IPS-20b (cell line): ENCODE results near the gene FAM13C.

Source experiments
- H3K27ac ChIP-seq: one replicate; pipeline ENCODE4 v1.5.1; 2013; ENCODE audit warnings: low read length
- H3K27me3 ChIP-seq: 2 replicates; pipeline ENCODE4 v1.6.1; 2013; ENCODE audit warnings: mild to moderate bottlenecking, low read length, inconsistent platforms; ENCODE audit not compliant: insufficient read depth
- H3K36me3 ChIP-seq: 2 replicates; pipeline ENCODE4 v1.6.1; 2013; ENCODE audit warnings: low read depth, mild to moderate bottlenecking, inconsistent platforms, low read length, moderate library complexity; ENCODE audit not compliant: insufficient read depth
- H3K4me1 ChIP-seq: 2 replicates; pipeline ENCODE4 v1.6.1; 2013; ENCODE audit warnings: mild to moderate bottlenecking, control low read depth, inconsistent platforms, low read length, moderate library complexity; ENCODE audit not compliant: insufficient read depth
- H3K4me3 ChIP-seq: 2 replicates; pipeline ENCODE4 v1.5.1; 2013; ENCODE audit warnings: mild to moderate bottlenecking, low read length, inconsistent platforms
- H3K9ac ChIP-seq: 2 replicates; pipeline ENCODE4 v1.6.1; 2013; ENCODE audit warnings: low read depth, mild to moderate bottlenecking, inconsistent platforms, low read length, moderate library complexity
- H3K9me3 ChIP-seq: 2 replicates; pipeline ENCODE4 v1.6.1; 2013; ENCODE audit warnings: mild to moderate bottlenecking, low read depth, low read length, inconsistent platforms; ENCODE audit not compliant: insufficient read depth

The FAM13C gene

GRCh38 chr10:59287587-59288255 lies 74.6 kb downstream of the FAM13C start:
- H3K27ac ChIP-seq, result no peak overlapping the region
- H3K4me1 ChIP-seq, result peaks cover 4% of the 10 kb centered on the region
- no peaks in the 10 kb centered on the region for H3K27me3 ChIP-seq
- H3K9me3 ChIP-seq, result no peaks in the 10 kb centered on the region
- no peaks in the 10 kb centered on the region for H3K36me3 ChIP-seq
- no peak overlapping the region for H3K4me3 ChIP-seq
- H3K9ac ChIP-seq, result no peak overlapping the region

GRCh38 chr10:59285848-59286247 lies 76.5 kb downstream of the FAM13C start:
- Histone ChIP-seq H3K36me3 (no peaks in the 10 kb centered on the region), H3K9me3 (no peaks in the 10 kb centered on the region), H3K9ac (no peak overlapping the region), H3K4me3 (no peak overlapping the region), H3K27me3 (no peaks in the 10 kb centered on the region), H3K27ac (no peak overlapping the region), H3K4me1 (peaks cover 4% of the 10 kb centered on the region)

GRCh38 chr10:59285073-59285472 lies 77.3 kb downstream of the FAM13C start:
- Histone ChIP-seq H3K27ac (no peak overlapping the region), H3K4me3 (no peak overlapping the region), H3K4me1 (peaks cover 4% of the 10 kb centered on the region), H3K27me3 (no peaks in the 10 kb centered on the region), H3K9ac (no peak overlapping the region), H3K9me3 (no peaks in the 10 kb centered on the region), H3K36me3 (no peaks in the 10 kb centered on the region)

- H3K9ac ChIP-seq, result no peak overlapping the region
- no peaks in the 10 kb centered on the region for H3K36me3 ChIP-seq
- no peaks in the 10 kb centered on the region for H3K27me3 ChIP-seq
- H3K4me1 ChIP-seq, result peaks cover 4% of the 10 kb centered on the region
- no peak overlapping the region for H3K4me3 ChIP-seq
- no peaks in the 10 kb centered on the region for H3K9me3 ChIP-seq
- H3K27ac ChIP-seq, result no peak overlapping the region
These were observed 78.0 kb downstream of the FAM13C start for GRCh38 chr10:59284118-59284975.

GRCh38 chr10:59283456-59284091 lies 78.8 kb downstream of the FAM13C start:
- no peaks in the 10 kb centered on the region for H3K27me3 ChIP-seq
- peaks cover 4% of the 10 kb centered on the region for H3K4me1 ChIP-seq
- no peaks in the 10 kb centered on the region for H3K9me3 ChIP-seq
- H3K4me3 ChIP-seq, result no peak overlapping the region
- H3K9ac ChIP-seq, result no peak overlapping the region
- no peaks in the 10 kb centered on the region for H3K36me3 ChIP-seq
- no peak overlapping the region for H3K27ac ChIP-seq

- Histone ChIP-seq H3K9ac (no peak overlapping the region), H3K27me3 (no peaks in the 10 kb centered on the region), H3K27ac (no peak overlapping the region), H3K9me3 (no peaks in the 10 kb centered on the region), H3K4me1 (peaks cover 4% of the 10 kb centered on the region), H3K36me3 (no peaks in the 10 kb centered on the region), H3K4me3 (no peak overlapping the region)
These were observed 80.5 kb downstream of the FAM13C start for GRCh38 chr10:59281861-59282260.

- Histone ChIP-seq H3K36me3 (no peaks in the 10 kb centered on the region), H3K9me3 (no peaks in the 10 kb centered on the region), H3K4me3 (no peak overlapping the region), H3K27ac (no peak overlapping the region), H3K27me3 (no peaks in the 10 kb centered on the region), H3K4me1 (peaks cover 4% of the 10 kb centered on the region), H3K9ac (no peak overlapping the region)
These were observed 82.3 kb downstream of the FAM13C start for GRCh38 chr10:59279991-59280505.

GRCh38 chr10:59279476-59279875 lies 82.9 kb downstream of the FAM13C start:
- Histone ChIP-seq H3K4me3 (no peak overlapping the region), H3K36me3 (no peaks in the 10 kb centered on the region), H3K4me1 (peaks cover 4% of the 10 kb centered on the region), H3K9ac (no peak overlapping the region), H3K9me3 (no peaks in the 10 kb centered on the region), H3K27ac (no peak overlapping the region), H3K27me3 (no peaks in the 10 kb centered on the region)

- H3K9ac ChIP-seq, result no peak overlapping the region
- no peaks in the 10 kb centered on the region for H3K4me1 ChIP-seq
- no peaks in the 10 kb centered on the region for H3K27me3 ChIP-seq
- no peaks in the 10 kb centered on the region for H3K36me3 ChIP-seq
- no peaks in the 10 kb centered on the region for H3K9me3 ChIP-seq
- no peak overlapping the region for H3K4me3 ChIP-seq
- no peak overlapping the region for H3K27ac ChIP-seq
These were observed 85.4 kb downstream of the FAM13C start for GRCh38 chr10:59276919-59277318.

GRCh38 chr10:59276133-59276532 lies 86.2 kb downstream of the FAM13C start:
- no peak overlapping the region for H3K27ac ChIP-seq
- no peaks in the 10 kb centered on the region for H3K9me3 ChIP-seq
- H3K27me3 ChIP-seq, result no peaks in the 10 kb centered on the region
- no peak overlapping the region for H3K4me3 ChIP-seq
- H3K4me1 ChIP-seq, result no peaks in the 10 kb centered on the region
- no peak overlapping the region for H3K9ac ChIP-seq
- H3K36me3 ChIP-seq, result no peaks in the 10 kb centered on the region

GRCh38 chr10:59273445-59273844 lies 88.9 kb downstream of the FAM13C start:
- H3K9ac ChIP-seq, result no peak overlapping the region
- H3K27me3 ChIP-seq, result no peaks in the 10 kb centered on the region

More at GRCh38 chr10:59273445-59273844, 88.9 kb downstream of the FAM13C start:
- H3K27ac ChIP-seq, result no peak overlapping the region
- no peaks in the 10 kb centered on the region for H3K36me3 ChIP-seq
- no peak overlapping the region for H3K4me3 ChIP-seq
- no peaks in the 10 kb centered on the region for H3K9me3 ChIP-seq
- H3K4me1 ChIP-seq, result no peaks in the 10 kb centered on the region
